NCI-H187 (cell line): ENCODE data around the gene SERPINA4.

Experiments used
- DNase-seq, 2 experiments: peaks; one replicate each; lab custom pipeline; 2025; lab: John Stamatoyannopoulos, UW

The SERPINA4 gene

GRCh38 chr14:94542811-94543440 lies 18.3 kb upstream of the SERPINA4 start:
- no peak for DNase-seq

- DNase-seq = no peak
Observed at GRCh38 chr14:94543449-94544124, 17.7 kb upstream of the SERPINA4 start.

GRCh38 chr14:94544726-94545125 lies 16.5 kb upstream of the SERPINA4 start:
- no peak for DNase-seq

GRCh38 chr14:94545131-94545841 lies 16.0 kb upstream of the SERPINA4 start:
- DNase-seq = no peak

GRCh38 chr14:94547151-94547680 lies 14.0 kb upstream of the SERPINA4 start:
- DNase-seq = no peak

GRCh38 chr14:94547726-94548125 lies 13.5 kb upstream of the SERPINA4 start:
- no peak for DNase-seq

- no peak for DNase-seq
Observed at GRCh38 chr14:94548131-94548998, 12.9 kb upstream of the SERPINA4 start.

GRCh38 chr14:94548999-94549985 lies 11.9 kb upstream of the SERPINA4 start:
- DNase-seq = peak; percentile 4 to 29

GRCh38 chr14:94550041-94550440 lies 11.2 kb upstream of the SERPINA4 start:
- no peak for DNase-seq

- no peak for DNase-seq
Observed at GRCh38 chr14:94555991-94556390, 5.3 kb upstream of the SERPINA4 start.

GRCh38 chr14:94557327-94557726 lies 3.9 kb upstream of the SERPINA4 start:
- no peak for DNase-seq

GRCh38 chr14:94558842-94559241 lies 2.4 kb upstream of the SERPINA4 start:
- no peak for DNase-seq

GRCh38 chr14:94559638-94560290 lies 1.5 kb upstream of the SERPINA4 start:
- no peak for DNase-seq

GRCh38 chr14:94560291-94560665 lies 964 bp upstream of the SERPINA4 start:
- DNase-seq = no peak

GRCh38 chr14:94561656-94562010 lies 391 bp downstream of the SERPINA4 start:
- DNase-seq = no peak

- DNase-seq = no peak
Observed at GRCh38 chr14:94562022-94562421, 780 bp downstream of the SERPINA4 start.

GRCh38 chr14:94562941-94563883 lies 2.0 kb downstream of the SERPINA4 start:
- DNase-seq = no peak

- no peak for DNase-seq
Observed at GRCh38 chr14:94564381-94564780, 3.1 kb downstream of the SERPINA4 start.

GRCh38 chr14:94568186-94568585 lies 6.9 kb downstream of the SERPINA4 start:
- no peak for DNase-seq
